Heart left ventricle (tissue), 13 donors: ENCODE data around the gene ZC3H7A.

ENCODE experiments used
- CTCF ChIP-seq, 12 donors: fragments of 200-600 bp; sonication (generic) in 4 of 12; IDR thresholded peaks; one replicate each; pipeline versions ENCODE4 v1.5.0 to v1.8.0; 2018 to 2022; ENCODE audit warnings: antibody characterized with exemption in 12 of 12, mild to moderate bottlenecking in 5 of 12
- POLR2A ChIP-seq, 2 donors: fragments of 450-650 bp; IDR thresholded peaks; one replicate each; pipeline ENCODE4 v1.6.1; 2017; ENCODE audit warnings: antibody characterized with exemption in 2 of 2, mild to moderate bottlenecking in 2 of 2, moderate library complexity in 2 of 2
- donor health status: ischemic (EF 13 %, LVEDD 7.1; RV severe dilation, severe dysfunction).
- donor health status: DM: no; HTN: yes; CAD: no.
- donor health status: DM: no; HTN: no; CAD: no.
- donor health status: ischemic (EF 25% LVEDD 6.9; RV normal size, moderate dysfunction).
- donor health status: ischemic (EF 25% LVEDD 5.7; RV mildly dilated, moderate dysfunction).
- donor health status: ischemic (EF 35%, LVEDD 5.7; RV mildly dilated, moderate dysfunction).
- donor health status: nonischemic (EF 11% LVEDD 7.7; RV severe dilation, severe dysfunction).
- donor health status: DM: yes; HTN: yes; CAD: no.
- donor health status: PGD.
- donor health status: ischemic (EF 29% LVEDD 5.4; RV normal size, mild dysfunction).
- donor health status: nonischemic (EF 23%, LVEDD 6.1; RV moderate dilation, normal function).

- no peak for TF ChIP-seq POLR2A (IDR thresholded peaks at IDR 0.05)
- TF ChIP-seq CTCF (IDR thresholded peaks at IDR 0.05) = no peak
These were observed 13.6 kb downstream of the ZC3H7A start for GRCh38 chr16:11783319-11784037.
